Tibial nerve (tissue), 4 donors: ENCODE measurements around the gene SMIM23. TPM values are rescaled to one million over a fixed set of nuclear protein-coding genes. Genes with fewer than 3 reads are reported as not detected.

Experiments used
- DNase-seq, 2 donors: peaks; one replicate each; pipeline ENCODE4 v3.0.0-alpha.2; 2019; ENCODE audit warnings: low spot score in 2 of 2
- H3K27ac ChIP-seq, 4 donors: fragments of 200-600 bp; sonication (generic) in 3 of 4; one replicate each; pipeline ENCODE4 v1.5.1; 2017 to 2019; ENCODE audit warnings: mild to moderate bottlenecking in 1 of 4
- H3K27me3 ChIP-seq, 2 donors: fragments of 200-600 bp; sonication (generic) in 1 of 2; one replicate each; pipeline versions ENCODE4 v1.5.1 to v1.6.0; 2017 to 2019
- H3K36me3 ChIP-seq, 3 donors: fragments of 200-600 bp; sonication (generic); one replicate each; pipeline ENCODE4 v1.5.1; 2018 to 2019
- H3K4me1 ChIP-seq, 4 donors: fragments of 200-600 bp; sonication (generic) in 3 of 4; one replicate each; pipeline ENCODE4 v1.5.1; 2017 to 2019
- H3K4me3 ChIP-seq, 4 donors: fragments of 200-600 bp; sonication (generic) in 3 of 4; one replicate each; pipeline ENCODE4 v1.5.1; 2017 to 2019; ENCODE audit warnings: mild to moderate bottlenecking in 1 of 4, moderate library complexity in 1 of 4
- H3K9me3 ChIP-seq, 4 donors: fragments of 200-600 bp; sonication (generic) in 3 of 4; one replicate each; pipeline ENCODE4 v1.5.1; 2017 to 2019
- EP300 ChIP-seq, 2 donors: sonication (generic); formaldehyde crosslinking; IDR thresholded peaks; one replicate each; pipeline ENCODE4 v1.6.1; 2017; ENCODE audit warnings: antibody characterized with exemption in 2 of 2, mild to moderate bottlenecking in 1 of 2
- POLR2A ChIP-seq, 2 donors: fragments of 450-650 bp; IDR thresholded peaks; one replicate each; pipeline ENCODE4 v1.6.1; 2017; ENCODE audit warnings: antibody characterized with exemption in 2 of 2, mild to moderate bottlenecking in 2 of 2, moderate library complexity in 2 of 2
- WGBS, 2 donors: methylation state at CpG; one replicate each; pipeline ENCODE4 v1.1.5; 2018; 5-methylcytosine and 5-hydroxymethylcytosine counted together
- total RNA-seq, 4 donors: library from RNA; depleted of rRNA; stranded (reverse); fragments of >200 nt; gene quantifications; one replicate each; pipeline ENCODE4 v1.1.0, GENCODE V29; 2016
- TF ChIP-seq, protein P1 (sequence below), 5 experiments: fragments of 200-600 bp in 3 of 5; fragments of 450-650 bp in 2 of 5; sonication (generic) in 3 of 5; IDR thresholded peaks; one replicate each; pipeline ENCODE4 v1.5.1; 2016 to 2019; ENCODE audit warnings: antibody characterized with exemption in 5 of 5, mild to moderate bottlenecking in 3 of 5, moderate library complexity in 2 of 5

SMIM23 gene
- total RNA-seq = not detected

- Histone ChIP-seq H3K27me3 (no peaks in the 10 kb centered on the region), H3K4me3 (no peak within 1 kb of the TSS), H3K9me3 (no peaks in the 10 kb centered on the region), H3K36me3 (no peaks in the 10 kb centered on the region), H3K4me1 (no peaks in the 10 kb centered on the region), H3K27ac (no peak within 1 kb of the TSS)
- TF ChIP-seq, protein P1, sequence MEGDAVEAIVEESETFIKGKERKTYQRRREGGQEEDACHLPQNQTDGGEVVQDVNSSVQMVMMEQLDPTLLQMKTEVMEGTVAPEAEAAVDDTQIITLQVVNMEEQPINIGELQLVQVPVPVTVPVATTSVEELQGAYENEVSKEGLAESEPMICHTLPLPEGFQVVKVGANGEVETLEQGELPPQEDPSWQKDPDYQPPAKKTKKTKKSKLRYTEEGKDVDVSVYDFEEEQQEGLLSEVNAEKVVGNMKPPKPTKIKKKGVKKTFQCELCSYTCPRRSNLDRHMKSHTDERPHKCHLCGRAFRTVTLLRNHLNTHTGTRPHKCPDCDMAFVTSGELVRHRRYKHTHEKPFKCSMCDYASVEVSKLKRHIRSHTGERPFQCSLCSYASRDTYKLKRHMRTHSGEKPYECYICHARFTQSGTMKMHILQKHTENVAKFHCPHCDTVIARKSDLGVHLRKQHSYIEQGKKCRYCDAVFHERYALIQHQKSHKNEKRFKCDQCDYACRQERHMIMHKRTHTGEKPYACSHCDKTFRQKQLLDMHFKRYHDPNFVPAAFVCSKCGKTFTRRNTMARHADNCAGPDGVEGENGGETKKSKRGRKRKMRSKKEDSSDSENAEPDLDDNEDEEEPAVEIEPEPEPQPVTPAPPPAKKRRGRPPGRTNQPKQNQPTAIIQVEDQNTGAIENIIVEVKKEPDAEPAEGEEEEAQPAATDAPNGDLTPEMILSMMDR (IDR thresholded peaks at IDR 0.05) = no peak
- TF ChIP-seq EP300 (IDR thresholded peaks at IDR 0.05) = no peak
- TF ChIP-seq POLR2A (IDR thresholded peaks at IDR 0.05) = no peak
- no peak for DNase-seq
Observed at GRCh38 chr5:171785517-171785916, at the start of gene SMIM23. Gene SMIM23, plus strand, starts transcription at chr5:171785817. Its CDS starts 55 bp downstream, at chr5:171785872.

DNA sequence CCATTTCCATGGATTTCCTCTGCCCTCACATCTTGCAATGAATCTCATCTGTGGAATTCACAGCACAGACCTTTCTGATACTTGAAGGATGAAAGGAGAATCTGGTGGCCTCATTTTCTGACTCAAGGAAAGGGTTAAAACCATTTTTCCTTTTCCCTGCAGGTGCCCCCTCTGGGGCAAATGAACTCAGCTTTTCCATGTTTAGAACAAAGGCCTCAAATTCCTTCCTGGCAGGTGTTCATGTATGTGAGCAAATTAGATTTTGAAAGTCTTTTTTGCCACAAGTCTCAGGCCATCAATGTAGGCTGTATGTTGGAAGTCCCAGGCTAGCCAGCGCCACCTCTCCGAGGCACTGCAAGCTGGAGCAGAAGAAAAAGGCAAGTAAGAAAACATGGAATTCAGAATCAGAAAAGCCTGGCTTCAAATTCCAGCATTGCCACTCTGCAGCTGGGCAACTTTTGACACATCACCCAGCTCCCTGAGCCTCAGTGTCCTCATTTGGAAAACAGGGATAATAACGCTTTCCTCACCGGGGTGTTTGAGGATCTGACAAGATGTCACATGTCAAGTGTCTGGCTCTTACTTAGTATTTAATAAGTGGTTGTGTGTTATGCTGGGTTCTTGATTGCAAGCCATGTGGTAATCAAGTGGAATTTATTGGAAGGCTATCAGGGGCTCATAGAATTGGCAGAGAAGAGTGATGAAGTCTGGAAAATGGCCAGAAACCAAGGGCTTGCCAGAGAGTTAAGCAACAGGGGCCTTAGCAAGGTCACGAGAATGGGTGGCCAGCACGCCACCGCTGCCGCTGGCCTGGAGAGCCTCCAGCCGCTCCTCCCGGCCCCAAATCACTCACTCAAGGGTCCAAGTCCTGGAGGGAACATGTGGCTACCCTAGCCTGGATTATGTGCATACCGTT is 48.4 kb upstream of the SMIM23 start:
- no peaks in the 10 kb centered on the region for H3K36me3 ChIP-seq
- DNase-seq = peak in 1 of 2 donors; percentile 42
- TF ChIP-seq EP300 (IDR thresholded peaks at IDR 0.05) = peak in 1 of 2 donors; percentile 53
- TF ChIP-seq, protein P1 (IDR thresholded peaks at IDR 0.05) = no peak
- peak overlapping the region in 1 of 4 donors; percentile 16 for H3K27ac ChIP-seq
- 31 to 32% methylated on average over 11 of the region's 11 CpGs for WGBS, 2 donors
- no peak overlapping the region for H3K4me3 ChIP-seq
- no peaks in the 10 kb centered on the region for H3K27me3 ChIP-seq
- H3K4me1 ChIP-seq = peaks cover 0 to 16% (median 3%) of the 10 kb centered on the region in 4 donors
- no peaks in the 10 kb centered on the region for H3K9me3 ChIP-seq

GRCh38 chr5:171738501-171738900 is 47.1 kb upstream of the SMIM23 start:
- DNase-seq = no peak
- no peak overlapping the region for H3K27ac ChIP-seq

DNA sequence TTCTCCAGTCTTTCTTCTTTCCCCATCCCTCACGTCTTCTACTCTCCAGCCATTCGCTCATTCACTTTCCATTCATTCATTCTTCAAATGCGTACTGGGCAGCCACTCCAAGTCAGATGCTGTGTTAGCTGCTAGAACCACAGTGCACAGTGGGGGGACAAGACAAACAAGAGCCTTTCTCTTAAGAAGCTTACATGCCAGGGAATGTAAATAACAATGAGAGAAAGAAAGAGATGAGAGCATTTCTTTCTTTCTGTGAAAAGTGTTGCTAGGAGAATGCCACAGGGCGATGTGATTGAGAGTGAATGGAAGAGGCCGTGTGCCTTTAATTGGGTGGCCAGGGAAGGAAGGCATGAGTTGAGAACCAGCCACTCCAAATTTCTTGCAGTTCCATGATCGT is 46.3 kb upstream of the SMIM23 start:
- Histone ChIP-seq H3K27ac (no peak overlapping the region), H3K4me3 (no peak overlapping the region), H3K9me3 (no peaks in the 10 kb centered on the region), H3K27me3 (no peaks in the 10 kb centered on the region), H3K4me1 (peaks cover 0 to 16% (median 3%) of the 10 kb centered on the region in 4 donors), H3K36me3 (no peaks in the 10 kb centered on the region)
- 77 to 89% methylated on average over 6 of the region's 6 CpGs for WGBS, 2 donors
- TF ChIP-seq EP300 (IDR thresholded peaks at IDR 0.05) (no peak), POLR2A (IDR thresholded peaks at IDR 0.05) (no peak)
- TF ChIP-seq, protein P1 (IDR thresholded peaks at IDR 0.05) = no peak
- DNase-seq = no peak

More at GRCh38 chr5:171738501-171738900, 47.1 kb upstream of the SMIM23 start:
- H3K4me3 ChIP-seq = no peak overlapping the region
- H3K4me1 ChIP-seq = peaks cover 0 to 16% (median 3%) of the 10 kb centered on the region in 4 donors
- WGBS, 2 donors = 65 to 80% methylated on average over 8 of the region's 8 CpGs
- no peaks in the 10 kb centered on the region for H3K36me3 ChIP-seq
- TF ChIP-seq, protein P1 (IDR thresholded peaks at IDR 0.05) = no peak
- TF ChIP-seq POLR2A (IDR thresholded peaks at IDR 0.05) (no peak), EP300 (IDR thresholded peaks at IDR 0.05) (no peak)
- H3K27me3 ChIP-seq = no peaks in the 10 kb centered on the region
- no peaks in the 10 kb centered on the region for H3K9me3 ChIP-seq

DNA sequence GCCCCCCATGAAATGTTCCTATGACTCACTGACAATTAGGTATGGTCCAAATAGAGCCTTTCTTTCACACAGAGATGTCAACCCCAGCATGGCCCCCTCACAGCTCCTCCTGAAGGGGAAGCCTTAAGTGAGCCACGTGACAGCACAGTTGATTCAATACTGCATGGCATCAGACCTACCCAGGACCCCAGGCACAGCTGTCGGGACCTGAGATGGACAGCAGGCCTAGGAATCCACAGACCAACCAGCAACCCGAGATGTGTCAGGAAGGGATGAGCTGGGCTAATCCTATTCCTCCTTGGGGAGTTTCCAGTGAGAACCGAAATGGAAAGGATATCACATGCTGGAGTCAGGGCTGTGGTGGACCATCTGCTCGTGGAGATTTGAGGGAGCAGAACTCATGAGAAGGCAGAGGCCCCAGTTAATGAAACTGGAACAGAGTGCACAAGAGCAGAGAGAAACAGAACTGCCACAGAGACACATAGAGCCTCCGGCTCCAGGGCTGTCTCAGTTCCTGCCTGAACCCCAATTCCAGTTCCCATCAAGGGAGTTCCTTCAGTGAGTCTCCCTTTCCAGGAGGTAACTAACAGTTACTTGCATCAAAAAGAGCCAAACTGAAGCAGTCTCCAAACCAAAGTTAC is 42.1 kb upstream of the SMIM23 start:
- WGBS, 2 donors = 76 to 83% methylated on average over 6 of the region's 6 CpGs
- DNase-seq = no peak
- no peaks in the 10 kb centered on the region for H3K9me3 ChIP-seq
- no peaks in the 10 kb centered on the region for H3K36me3 ChIP-seq
- no peak overlapping the region for H3K27ac ChIP-seq
- no peak for TF ChIP-seq EP300 (IDR thresholded peaks at IDR 0.05)
- no peaks in the 10 kb centered on the region for H3K4me1 ChIP-seq
- H3K27me3 ChIP-seq = no peaks in the 10 kb centered on the region
- H3K4me3 ChIP-seq = no peak overlapping the region
